Chondrocyte (in vitro differentiated cells): ENCODE data around the gene ZNF622. TPM values are rescaled to one million over a fixed set of nuclear protein-coding genes. Genes with fewer than 3 reads are reported as not detected.

Source experiments
- DNase-seq: peaks from one replicate; pipeline ENCODE4 v3.0.0; 2021; ENCODE audit warnings: mixed read lengths, low spot score
- H3K27ac Mint-ChIP-seq: one replicate; pipeline ENCODE4 v1.8.0; 2021; ENCODE audit warnings: mild to moderate bottlenecking, moderate library complexity, mixed read lengths; ENCODE audit not compliant: unreplicated experiment
- H3K27me3 Mint-ChIP-seq: 2 replicates; pipeline ENCODE4 v1.8.0; 2021; ENCODE audit warnings: low read depth, mixed read lengths
- H3K36me3 Mint-ChIP-seq: 2 replicates; pipeline ENCODE4 v1.8.0; 2021; ENCODE audit warnings: low read depth, mixed read lengths
- H3K4me1 Mint-ChIP-seq: 2 replicates; pipeline ENCODE4 v1.8.0; 2021; ENCODE audit warnings: low read depth, mild to moderate bottlenecking, mixed read lengths
- H3K4me3 Mint-ChIP-seq: one replicate; pipeline ENCODE4 v1.8.0; 2021; ENCODE audit warnings: mild to moderate bottlenecking, moderate library complexity, mixed read lengths; ENCODE audit not compliant: unreplicated experiment
- H3K9me3 Mint-ChIP-seq: 2 replicates; pipeline ENCODE4 v1.8.0; 2021; ENCODE audit warnings: low read depth, mixed read lengths
- total RNA-seq: library from RNA; stranded (reverse); gene quantifications from 3 replicates; pipeline ENCODE4 v1.2.1, GENCODE V29; 2021
- TF ChIP-seq, protein P1 (sequence below): fragments of 200-600 bp; sonication (generic); IDR thresholded peaks from 2 replicates; pipeline ENCODE4 v1.5.0; 2021; ENCODE audit warnings: antibody characterized with exemption, mild to moderate bottlenecking, moderate library complexity

The ZNF622 gene
- total RNA-seq, 1 donor from 2014 or later, result 32.7 TPM

DNA sequence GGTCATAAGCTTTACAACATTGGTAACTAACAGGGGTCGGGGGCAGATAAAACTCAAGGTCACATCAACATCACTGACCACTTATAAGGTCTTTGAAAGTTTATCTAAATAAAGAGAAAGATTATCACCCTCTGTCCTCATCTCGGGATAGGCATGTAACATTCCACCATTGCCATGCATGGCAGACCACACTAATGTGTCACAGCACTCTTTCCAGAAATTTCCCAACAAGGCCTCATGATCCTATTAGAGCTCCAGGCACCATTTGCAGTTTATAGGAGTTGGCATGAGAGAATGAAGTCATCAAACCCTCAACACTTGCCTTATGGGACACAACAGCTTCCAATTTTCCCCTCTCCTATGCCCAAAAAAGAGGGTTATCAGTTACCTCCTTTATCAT lies 31.9 kb upstream of the ZNF622 start:
- Mint-ChIP-seq H3K9me3 (peaks cover 10% of the 10 kb centered on the region), H3K4me1 (peaks cover 17% of the 10 kb centered on the region), H3K27ac (no peak overlapping the region), H3K36me3 (peaks cover 6% of the 10 kb centered on the region), H3K27me3 (no peaks in the 10 kb centered on the region), H3K4me3 (no peak overlapping the region)
- DNase-seq, result no peak
- TF ChIP-seq, protein P1, sequence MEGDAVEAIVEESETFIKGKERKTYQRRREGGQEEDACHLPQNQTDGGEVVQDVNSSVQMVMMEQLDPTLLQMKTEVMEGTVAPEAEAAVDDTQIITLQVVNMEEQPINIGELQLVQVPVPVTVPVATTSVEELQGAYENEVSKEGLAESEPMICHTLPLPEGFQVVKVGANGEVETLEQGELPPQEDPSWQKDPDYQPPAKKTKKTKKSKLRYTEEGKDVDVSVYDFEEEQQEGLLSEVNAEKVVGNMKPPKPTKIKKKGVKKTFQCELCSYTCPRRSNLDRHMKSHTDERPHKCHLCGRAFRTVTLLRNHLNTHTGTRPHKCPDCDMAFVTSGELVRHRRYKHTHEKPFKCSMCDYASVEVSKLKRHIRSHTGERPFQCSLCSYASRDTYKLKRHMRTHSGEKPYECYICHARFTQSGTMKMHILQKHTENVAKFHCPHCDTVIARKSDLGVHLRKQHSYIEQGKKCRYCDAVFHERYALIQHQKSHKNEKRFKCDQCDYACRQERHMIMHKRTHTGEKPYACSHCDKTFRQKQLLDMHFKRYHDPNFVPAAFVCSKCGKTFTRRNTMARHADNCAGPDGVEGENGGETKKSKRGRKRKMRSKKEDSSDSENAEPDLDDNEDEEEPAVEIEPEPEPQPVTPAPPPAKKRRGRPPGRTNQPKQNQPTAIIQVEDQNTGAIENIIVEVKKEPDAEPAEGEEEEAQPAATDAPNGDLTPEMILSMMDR, result no peak

DNA sequence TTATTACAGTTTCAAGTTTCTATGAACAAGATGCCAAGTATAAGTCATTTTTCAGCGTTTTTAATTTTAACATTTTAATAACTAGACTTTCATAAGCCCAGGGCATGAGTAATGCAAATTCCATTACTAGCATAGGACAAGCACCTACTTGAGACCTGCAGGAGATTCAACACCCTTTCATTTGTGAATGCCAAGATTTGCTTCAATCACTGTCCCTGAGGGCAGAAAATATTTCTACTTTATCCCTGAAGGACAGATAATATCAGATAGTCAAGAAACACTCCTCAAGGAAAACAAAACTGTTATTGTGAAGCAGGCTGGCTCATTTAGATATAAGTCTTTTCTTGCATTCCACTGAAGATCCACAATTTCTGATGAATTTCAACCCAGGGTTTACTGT lies 27.7 kb upstream of the ZNF622 start:
- Mint-ChIP-seq H3K9me3 (peaks cover 10% of the 10 kb centered on the region), H3K27me3 (no peaks in the 10 kb centered on the region), H3K4me3 (no peak overlapping the region), H3K27ac (peak overlapping the region; percentile 60), H3K4me1 (peaks cover 23% of the 10 kb centered on the region), H3K36me3 (peaks cover 6% of the 10 kb centered on the region)
- TF ChIP-seq, protein P1, result no peak
- DNase-seq, result no peak

DNA sequence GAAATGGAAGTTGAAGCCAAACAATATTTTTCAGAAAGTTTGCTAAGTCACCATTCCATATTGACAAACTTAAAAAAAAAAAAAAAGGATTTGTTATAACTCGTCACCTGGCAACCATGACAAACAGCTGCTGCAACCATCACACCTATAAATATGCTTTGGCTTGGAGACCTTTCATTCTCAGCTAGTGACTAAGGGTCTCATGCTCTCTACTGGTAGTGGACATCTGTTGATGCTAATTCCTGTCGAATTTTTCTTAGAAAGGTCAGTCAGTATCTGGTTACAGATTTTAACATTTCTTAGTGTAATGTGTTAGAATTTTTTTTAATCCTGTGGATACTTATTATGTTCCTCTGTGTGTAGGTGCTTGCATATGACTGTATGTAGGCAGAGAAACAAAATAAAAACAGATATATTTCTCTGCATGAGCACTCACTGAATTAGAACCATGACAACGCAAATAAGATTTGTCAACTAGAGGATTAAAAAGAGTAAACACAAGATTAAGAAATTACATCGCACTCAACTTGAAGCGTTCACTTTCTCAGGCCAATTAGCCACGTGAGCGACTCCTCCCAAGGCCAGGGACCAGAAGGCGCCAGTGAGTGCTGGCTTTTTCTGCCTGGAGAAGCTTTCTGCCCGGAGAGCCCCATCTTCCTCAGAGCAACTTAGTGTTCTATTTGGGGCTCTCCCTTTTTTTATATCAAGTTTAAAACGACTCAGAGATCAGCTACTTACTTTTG lies 27.0 kb upstream of the ZNF622 start:
- H3K36me3 Mint-ChIP-seq, result peaks cover 6% of the 10 kb centered on the region
- H3K27me3 Mint-ChIP-seq, result no peaks in the 10 kb centered on the region
- peak overlapping the region; percentile 60 for H3K27ac Mint-ChIP-seq
- TF ChIP-seq, protein P1, result no peak
- peaks cover 10% of the 10 kb centered on the region for H3K9me3 Mint-ChIP-seq
- H3K4me1 Mint-ChIP-seq, result peaks cover 23% of the 10 kb centered on the region
- no peak overlapping the region for H3K4me3 Mint-ChIP-seq
- DNase-seq, result no peak

DNA sequence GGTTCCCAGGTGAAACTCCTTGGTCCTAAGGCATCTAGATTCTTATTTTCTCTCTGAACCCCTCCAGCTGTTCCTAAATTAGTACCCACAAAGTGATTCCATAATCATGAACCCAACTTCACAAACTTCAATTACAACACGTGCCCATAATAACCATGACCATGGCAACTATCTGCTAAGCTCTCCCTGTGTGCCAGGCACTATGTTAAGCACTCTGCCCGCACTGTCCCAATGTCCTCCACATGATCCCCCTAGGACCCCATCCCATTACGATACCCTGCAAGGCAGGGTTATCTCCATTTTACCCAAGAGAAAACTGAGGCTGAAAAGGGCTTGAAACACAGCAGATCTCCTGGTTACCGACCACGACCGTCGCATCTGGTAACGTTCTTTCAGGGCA lies 25.3 kb upstream of the ZNF622 start:
- Mint-ChIP-seq H3K4me1 (peaks cover 23% of the 10 kb centered on the region), H3K27me3 (no peaks in the 10 kb centered on the region), H3K36me3 (peaks cover 6% of the 10 kb centered on the region), H3K9me3 (peaks cover 7% of the 10 kb centered on the region), H3K4me3 (no peak overlapping the region), H3K27ac (peak overlapping the region; percentile 28)
- no peak for DNase-seq
- TF ChIP-seq, protein P1, result no peak

DNA sequence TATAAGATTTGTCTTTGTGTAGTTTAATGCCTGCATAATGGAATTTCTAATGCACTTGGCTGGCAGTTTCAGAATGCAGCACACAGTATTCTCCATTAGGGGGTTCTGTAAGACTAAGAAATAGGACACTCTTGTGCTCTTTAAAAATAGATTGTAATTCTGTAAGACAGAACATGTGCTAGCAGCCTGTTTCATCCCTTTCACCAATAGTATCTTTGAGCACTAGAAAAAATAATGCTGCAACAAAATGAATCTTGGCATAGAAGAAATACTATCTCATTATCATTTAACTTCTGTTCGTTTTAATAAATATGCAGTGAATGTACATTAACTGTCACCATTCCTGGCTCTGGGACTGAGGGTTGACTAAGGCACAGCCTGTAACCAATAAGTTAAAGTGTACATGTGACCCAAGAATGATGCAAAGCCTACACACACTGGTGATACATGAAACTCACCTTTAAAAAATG lies 23.8 kb upstream of the ZNF622 start:
- no peaks in the 10 kb centered on the region for H3K36me3 Mint-ChIP-seq
- no peak overlapping the region for H3K27ac Mint-ChIP-seq
- no peaks in the 10 kb centered on the region for H3K27me3 Mint-ChIP-seq
- DNase-seq, result no peak
- peaks cover 23% of the 10 kb centered on the region for H3K4me1 Mint-ChIP-seq
- TF ChIP-seq, protein P1, result peak; percentile 91
- H3K4me3 Mint-ChIP-seq, result no peak overlapping the region
- no peaks in the 10 kb centered on the region for H3K9me3 Mint-ChIP-seq
